HCT116 (cell line): Measurements from ENCODE around the gene CAMK2D. TPM values are rescaled to one million over a fixed set of nuclear protein-coding genes. Genes with fewer than 3 reads are reported as not detected.

ENCODE experiments used
- ATAC-seq: fragments of 200-7000 bp; cut with Tn5 transposase; 2 replicates; pipeline ENCODE4 v1.9.1; 2020; ENCODE audit warnings: mild to moderate bottlenecking, moderate library complexity
- BruUV-seq: library from RNA; stranded (reverse); fragments of 400-500 nt; replicated peaks from 2 replicates; lab custom pipeline; 2021; lab: Mats Ljungman, UMichigan
- CTCF ChIA-PET: fragments of 300-600 bp; sonication (Branson Sonifier 250); formaldehyde crosslinking; loops from one replicate; lab custom pipeline; 2021; ENCODE audit warnings: antibody characterized with exemption; lab: Charles Lee
- POLR2A ChIA-PET: fragments of 300-600, 350-600 bp; sonication (Branson Sonifier 250); formaldehyde crosslinking; loops from one replicate; lab custom pipeline; 2021; ENCODE audit warnings: antibody characterized with exemption; lab: Charles Lee
- RAD21 ChIA-PET, 2 experiments: fragments of 300-600 bp; sonication (Branson Sonifier 250); formaldehyde crosslinking; loops; one replicate each; lab custom pipeline; 2023; ENCODE audit warnings: low total read pairs in 2 of 2; ENCODE audit not compliant: uncharacterized antibody in 2 of 2, unreplicated experiment in 2 of 2, low non-redundant PET in 1 of 2; lab: Charles Lee
- DNase-seq: peaks from one replicate; pipeline ENCODE4 v3.0.0-alpha.2; 2010; ENCODE audit warnings: low read depth, low spot score
- H2AFZ ChIP-seq: fragments of 200-600 bp; shearing (Covaris generic), sonication (generic); 2 replicates; pipeline ENCODE4 v1.6.1; 2017; ENCODE audit warnings: low read depth, mixed run types, mixed read lengths, antibody characterized with exemption, low read length; ENCODE audit not compliant: poor library complexity, severe bottlenecking
- H3K27ac ChIP-seq: 2 replicates; pipeline ENCODE4 v1.5.1; 2012; ENCODE audit warnings: low read depth, low read length
- H3K27me3 ChIP-seq: fragments of 200-600 bp; sonication (generic); 2 replicates; pipeline ENCODE4 v1.6.1; 2016; ENCODE audit warnings: mixed run types, low read length, mixed read lengths; ENCODE audit not compliant: insufficient read depth
- H3K36me3 ChIP-seq, 2 experiments: fragments of 200-500 bp in 1 of 2; fragments of 200-600 bp in 1 of 2; sonication (Bioruptor generic) in 1 of 2; sonication (generic) in 1 of 2; 2 replicates each; pipeline versions ENCODE4 v1.5.1 to v1.6.1; 2014 to 2016; ENCODE audit warnings: low read length in 2 of 2, inconsistent platforms in 1 of 2, mixed read lengths in 1 of 2, mixed run types in 1 of 2; ENCODE audit not compliant: insufficient read depth in 2 of 2, control insufficient read depth in 1 of 2
- H3K4me1 ChIP-seq, 2 experiments: fragments of 200-600 bp in 1 of 2; sonication (generic) in 1 of 2; 2 replicates each; pipeline versions ENCODE4 v1.5.1 to v1.6.1; 2012 to 2017; ENCODE audit warnings: low read length in 2 of 2, inconsistent platforms in 1 of 2, mild to moderate bottlenecking in 1 of 2, mixed read lengths in 1 of 2, mixed run types in 1 of 2, moderate library complexity in 1 of 2; ENCODE audit not compliant: insufficient read depth in 2 of 2, control insufficient read depth in 1 of 2
- H3K4me2 ChIP-seq: fragments of 200-600 bp; sonication (generic); 2 replicates; pipeline ENCODE4 v1.6.1; 2017; ENCODE audit warnings: mixed run types, low read length, mixed read lengths
- H3K4me3 ChIP-seq, 2 experiments: fragments of 200-600 bp in 1 of 2; sonication (generic) in 1 of 2; replicated peaks in 1 of 2; 2 replicates each; pipeline ENCODE4 v1.5.1; 2011 to 2016; ENCODE audit warnings: low read length in 2 of 2, control low read depth in 1 of 2, low read depth in 1 of 2, mild to moderate bottlenecking in 1 of 2, mixed read lengths in 1 of 2, mixed run types in 1 of 2
- H3K79me2 ChIP-seq: fragments of 200-600 bp; sonication (generic); 2 replicates; pipeline ENCODE4 v1.6.1; 2017; ENCODE audit warnings: mild to moderate bottlenecking, mixed run types, low read length, moderate library complexity, mixed read lengths; ENCODE audit not compliant: insufficient read depth
- H3K9ac ChIP-seq: fragments of 200-600 bp; sonication (generic); 2 replicates; pipeline ENCODE4 v1.6.1; 2016; ENCODE audit warnings: low read length, mixed read lengths
- H3K9me2 ChIP-seq: fragments of 200-600 bp; sonication (generic), shearing (Covaris generic); 2 replicates; pipeline ENCODE4 v1.6.1; 2017; ENCODE audit warnings: mixed run types, mild to moderate bottlenecking, moderate library complexity; ENCODE audit not compliant: insufficient read depth
- H3K9me3 ChIP-seq, 2 experiments: fragments of 200-500 bp in 1 of 2; fragments of 200-600 bp in 1 of 2; sonication (Bioruptor generic) in 1 of 2; sonication (generic) in 1 of 2; 2 replicates each; pipeline ENCODE4 v1.6.1; 2014 to 2017; ENCODE audit warnings: low read length in 2 of 2, mixed read lengths in 2 of 2, inconsistent platforms in 1 of 2, low read depth in 1 of 2, mild to moderate bottlenecking in 1 of 2, mixed run types in 1 of 2, moderate library complexity in 1 of 2; ENCODE audit not compliant: control insufficient read depth in 1 of 2, insufficient read depth in 1 of 2
- H4K20me1 ChIP-seq: fragments of 200-600 bp; sonication (generic), shearing (Covaris generic); 2 replicates; pipeline ENCODE4 v1.6.1; 2017; ENCODE audit warnings: mixed run types, mild to moderate bottlenecking, moderate library complexity; ENCODE audit not compliant: insufficient read depth
- CBX3 ChIP-seq: IDR thresholded peaks from 2 replicates; pipeline ENCODE4 v1.6.1; 2012; ENCODE audit warnings: low read depth
- CEBPB ChIP-seq: IDR thresholded peaks from 2 replicates; pipeline ENCODE4 v1.6.1; 2012; ENCODE audit warnings: low read depth
- EGR1 ChIP-seq: IDR thresholded peaks from 2 replicates; pipeline ENCODE4 v1.6.1; 2012; ENCODE audit warnings: low read depth
- ELF1 ChIP-seq: IDR thresholded peaks from 2 replicates; pipeline ENCODE4 v1.6.1; 2012; ENCODE audit warnings: low read depth, borderline replicate concordance
- EZH2 ChIP-seq: fragments of 200-600 bp; sonication (generic); IDR thresholded peaks from 2 replicates; pipeline ENCODE4 v1.6.1; 2017; ENCODE audit warnings: antibody characterized with exemption, mixed run types
- EZH2phosphoT487 ChIP-seq: fragments of 200-600 bp; IDR thresholded peaks from 2 replicates; pipeline ENCODE4 v1.6.1; 2018; ENCODE audit warnings: antibody characterized with exemption, borderline replicate concordance
- FOSL1 ChIP-seq: IDR thresholded peaks from 2 replicates; pipeline ENCODE4 v1.6.1; 2012; ENCODE audit warnings: low read depth
- POLR2A ChIP-seq: IDR thresholded peaks from 2 replicates; pipeline ENCODE4 v1.7.0; 2011; ENCODE audit warnings: borderline replicate concordance; ENCODE audit not compliant: insufficient read depth, insufficient read length; ENCODE audit errors: extremely low read depth
- POLR2AphosphoS5 ChIP-seq: IDR thresholded peaks from 2 replicates; pipeline ENCODE4 v1.6.1; 2011; ENCODE audit warnings: mild to moderate bottlenecking, low read depth, low read length, moderate library complexity
- SP1 ChIP-seq: IDR thresholded peaks from 2 replicates; pipeline ENCODE4 v1.6.1; 2012; ENCODE audit warnings: low read depth
- SRF ChIP-seq: IDR thresholded peaks from 2 replicates; pipeline ENCODE4 v1.6.1; 2012; ENCODE audit warnings: low read depth
- TCF7L2 ChIP-seq: IDR thresholded peaks from 2 replicates; pipeline ENCODE4 v1.7.0; 2011; ENCODE audit warnings: borderline replicate concordance, inconsistent platforms; ENCODE audit not compliant: insufficient read depth, insufficient read length; ENCODE audit errors: extremely low read depth
- YY1 ChIP-seq: IDR thresholded peaks from 2 replicates; pipeline ENCODE4 v1.6.1; 2011; ENCODE audit warnings: low read length, low read depth, moderate library complexity, mild to moderate bottlenecking; ENCODE audit not compliant: insufficient replicate concordance; ENCODE audit errors: extremely low read depth
- ZFX ChIP-seq: fragments of 450-650 bp; IDR thresholded peaks from 2 replicates; pipeline ENCODE4 v1.6.1; 2017
- intact Hi-C: fragments of 100-400 bp; cut with micrococcal nuclease; formaldehyde crosslinking; loops from 2 replicates; pipeline ENCODE4 v1.10.0; 2022
- total RNA-seq: library from RNA; stranded (reverse); gene quantifications from one replicate; pipeline ENCODE4 v1.2.1, GENCODE V29; 2021; ENCODE audit not compliant: unreplicated experiment
- TF ChIP-seq, protein P1 (sequence below), 3 experiments: fragments of 200-600 bp in 1 of 3; sonication (generic) in 1 of 3; IDR thresholded peaks in 2 of 3; conservative IDR thresholded peaks in 1 of 3; 2 replicates each; pipeline ENCODE4 v1.5.1; 2012 to 2017; ENCODE audit warnings: low read depth in 2 of 3, low read length in 2 of 3, antibody characterized with exemption in 1 of 3, borderline replicate concordance in 1 of 3, control low read depth in 1 of 3, mild to moderate bottlenecking in 1 of 3, mixed read lengths in 1 of 3, mixed run types in 1 of 3, moderate library complexity in 1 of 3; ENCODE audit not compliant: insufficient read depth in 1 of 3
- TF ChIP-seq, protein P2 (sequence below): IDR thresholded peaks from 2 replicates; pipeline ENCODE4 v1.6.1; 2012
- TF ChIP-seq, protein P3 (sequence below): IDR thresholded peaks from 2 replicates; pipeline ENCODE4 v1.6.1; 2012
- TF ChIP-seq, protein P4 (sequence below): IDR thresholded peaks from 2 replicates; pipeline ENCODE4 v1.6.1; 2011; ENCODE audit warnings: mild to moderate bottlenecking, low read length, moderate library complexity; ENCODE audit not compliant: insufficient replicate concordance; ENCODE audit errors: extremely low read depth

CAMK2D gene
- total RNA-seq, 1 experiment from 2014 or later = 67.0 TPM

GRCh38 chr4:113749178-113749577 lies 12.4 kb downstream of the CAMK2D start:
- Histone ChIP-seq H3K79me2 (peaks cover 14% of the 10 kb centered on the region; the same call in 1 of the 2 replicates), H3K9ac (no peak overlapping the region), H3K4me2 (no peak overlapping the region), H3K36me3 (no peaks in the 10 kb centered on the region), H3K4me1 (no peaks in the 10 kb centered on the region), H3K9me3 (no peaks in the 10 kb centered on the region), H3K4me3 (no peak overlapping the region), H2AFZ (no peak overlapping the region), H3K27ac (no peak overlapping the region), H3K9me2 (no peaks in the 10 kb centered on the region), H3K27me3 (no peaks in the 10 kb centered on the region), H4K20me1 (no peaks in the 10 kb centered on the region)
- no peak for TF ChIP-seq YY1
- no peak for TF ChIP-seq FOSL1
- no peak for TF ChIP-seq ZFX
- TF ChIP-seq POLR2A = no peak
- TF ChIP-seq, protein P1, sequence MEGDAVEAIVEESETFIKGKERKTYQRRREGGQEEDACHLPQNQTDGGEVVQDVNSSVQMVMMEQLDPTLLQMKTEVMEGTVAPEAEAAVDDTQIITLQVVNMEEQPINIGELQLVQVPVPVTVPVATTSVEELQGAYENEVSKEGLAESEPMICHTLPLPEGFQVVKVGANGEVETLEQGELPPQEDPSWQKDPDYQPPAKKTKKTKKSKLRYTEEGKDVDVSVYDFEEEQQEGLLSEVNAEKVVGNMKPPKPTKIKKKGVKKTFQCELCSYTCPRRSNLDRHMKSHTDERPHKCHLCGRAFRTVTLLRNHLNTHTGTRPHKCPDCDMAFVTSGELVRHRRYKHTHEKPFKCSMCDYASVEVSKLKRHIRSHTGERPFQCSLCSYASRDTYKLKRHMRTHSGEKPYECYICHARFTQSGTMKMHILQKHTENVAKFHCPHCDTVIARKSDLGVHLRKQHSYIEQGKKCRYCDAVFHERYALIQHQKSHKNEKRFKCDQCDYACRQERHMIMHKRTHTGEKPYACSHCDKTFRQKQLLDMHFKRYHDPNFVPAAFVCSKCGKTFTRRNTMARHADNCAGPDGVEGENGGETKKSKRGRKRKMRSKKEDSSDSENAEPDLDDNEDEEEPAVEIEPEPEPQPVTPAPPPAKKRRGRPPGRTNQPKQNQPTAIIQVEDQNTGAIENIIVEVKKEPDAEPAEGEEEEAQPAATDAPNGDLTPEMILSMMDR (IDR thresholded peaks at IDR 0.05 in 2 of 3, conservative IDR thresholded peaks at IDR 0.05 in 1 of 3; ENCODE audit: borderline replicate concordance in 1 of 3, insufficient read depth in 1 of 3, low read depth in 2 of 3, low read length in 2 of 3) = no peak
- TF ChIP-seq, protein P2, sequence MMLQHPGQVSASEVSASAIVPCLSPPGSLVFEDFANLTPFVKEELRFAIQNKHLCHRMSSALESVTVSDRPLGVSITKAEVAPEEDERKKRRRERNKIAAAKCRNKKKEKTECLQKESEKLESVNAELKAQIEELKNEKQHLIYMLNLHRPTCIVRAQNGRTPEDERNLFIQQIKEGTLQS = no peak
- no peak for TF ChIP-seq POLR2AphosphoS5
- TF ChIP-seq, protein P3, sequence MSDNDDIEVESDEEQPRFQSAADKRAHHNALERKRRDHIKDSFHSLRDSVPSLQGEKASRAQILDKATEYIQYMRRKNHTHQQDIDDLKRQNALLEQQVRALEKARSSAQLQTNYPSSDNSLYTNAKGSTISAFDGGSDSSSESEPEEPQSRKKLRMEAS = no peak
- TF ChIP-seq ELF1 = no peak
- TF ChIP-seq EZH2phosphoT487 = no peak
- TF ChIP-seq, protein P4, sequence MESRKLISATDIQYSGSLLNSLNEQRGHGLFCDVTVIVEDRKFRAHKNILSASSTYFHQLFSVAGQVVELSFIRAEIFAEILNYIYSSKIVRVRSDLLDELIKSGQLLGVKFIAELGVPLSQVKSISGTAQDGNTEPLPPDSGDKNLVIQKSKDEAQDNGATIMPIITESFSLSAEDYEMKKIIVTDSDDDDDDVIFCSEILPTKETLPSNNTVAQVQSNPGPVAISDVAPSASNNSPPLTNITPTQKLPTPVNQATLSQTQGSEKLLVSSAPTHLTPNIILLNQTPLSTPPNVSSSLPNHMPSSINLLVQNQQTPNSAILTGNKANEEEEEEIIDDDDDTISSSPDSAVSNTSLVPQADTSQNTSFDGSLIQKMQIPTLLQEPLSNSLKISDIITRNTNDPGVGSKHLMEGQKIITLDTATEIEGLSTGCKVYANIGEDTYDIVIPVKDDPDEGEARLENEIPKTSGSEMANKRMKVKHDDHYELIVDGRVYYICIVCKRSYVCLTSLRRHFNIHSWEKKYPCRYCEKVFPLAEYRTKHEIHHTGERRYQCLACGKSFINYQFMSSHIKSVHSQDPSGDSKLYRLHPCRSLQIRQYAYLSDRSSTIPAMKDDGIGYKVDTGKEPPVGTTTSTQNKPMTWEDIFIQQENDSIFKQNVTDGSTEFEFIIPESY = no peak
- no peak for TF ChIP-seq CEBPB
- no peak for TF ChIP-seq SP1
- TF ChIP-seq SRF = no peak
- no peak for TF ChIP-seq EGR1
- no peak for TF ChIP-seq EZH2
- no peak for TF ChIP-seq CBX3
- TF ChIP-seq TCF7L2 = no peak
- ChIA-PET CTCF (no interaction called here), POLR2A (no interaction called here), RAD21 (no interaction called here)
- no TSS peak for BruUV-seq
- DNase-seq (no peak), ATAC-seq (no peak)
- intact Hi-C loops = no loop called here
